Panc1 (cell line): ENCODE data around the gene TPM4. TPM values are rescaled to one million over a fixed set of nuclear protein-coding genes. Genes with fewer than 3 reads are reported as not detected.

Experiments
- ATAC-seq: fragments of 200-7000 bp; cut with Tn5 transposase; 2 replicates; pipeline ENCODE4 v1.9.1; 2020; ENCODE audit warnings: mild to moderate bottlenecking, moderate library complexity
- BruUV-seq: library from RNA; stranded (reverse); fragments of 400-500 nt; replicated peaks from 2 replicates; lab custom pipeline; 2021; lab: Mats Ljungman, UMichigan
- CTCF ChIA-PET: fragments of 300-600 bp; sonication (Branson Sonifier 250); formaldehyde crosslinking; loops from one replicate; lab custom pipeline; 2022; ENCODE audit warnings: antibody characterized with exemption; lab: Charles Lee
- POLR2A ChIA-PET: fragments of 300-600 bp; sonication (Branson Sonifier 250); formaldehyde crosslinking; loops from one replicate; lab custom pipeline; 2022; ENCODE audit warnings: antibody characterized with exemption; lab: Charles Lee
- DNase-seq: peaks from one replicate; pipeline ENCODE4 v3.0.0-alpha.2; 2010; ENCODE audit warnings: low read depth, low spot score
- H3K27ac ChIP-seq: 2 replicates; pipeline ENCODE4 v1.5.1; 2011; ENCODE audit warnings: mild to moderate bottlenecking, low read length, inconsistent platforms
- H3K27me3 ChIP-seq: fragments of 200-500 bp; sonication (Bioruptor generic); 2 replicates; pipeline ENCODE4 v1.6.0; 2014; ENCODE audit warnings: low read length, inconsistent platforms; ENCODE audit not compliant: control insufficient read depth, insufficient read depth
- H3K36me3 ChIP-seq: fragments of 200-500 bp; sonication (Bioruptor generic); 2 replicates; pipeline ENCODE4 v1.5.1; 2014; ENCODE audit warnings: inconsistent platforms, mild to moderate bottlenecking, low read length, moderate library complexity; ENCODE audit not compliant: control insufficient read depth, insufficient read depth
- H3K4me1 ChIP-seq: 2 replicates; pipeline ENCODE4 v1.5.1; 2011; ENCODE audit warnings: inconsistent platforms, mild to moderate bottlenecking, low read length, moderate library complexity; ENCODE audit not compliant: control insufficient read depth, insufficient read depth
- H3K4me3 ChIP-seq, 2 experiments: 2 replicates each; pipeline ENCODE4 v1.5.1; 2011 to 2012; ENCODE audit warnings: low read depth in 2 of 2, low read length in 2 of 2, mild to moderate bottlenecking in 2 of 2, inconsistent platforms in 1 of 2, moderate library complexity in 1 of 2
- H3K9me3 ChIP-seq: fragments of 200-500 bp; sonication (Bioruptor generic); 2 replicates; pipeline ENCODE4 v1.5.1; 2014; ENCODE audit warnings: low read depth, mild to moderate bottlenecking, inconsistent platforms, low read length, moderate library complexity; ENCODE audit not compliant: control insufficient read depth, insufficient read depth
- POLR2AphosphoS5 ChIP-seq: IDR thresholded peaks from 2 replicates; pipeline ENCODE4 v1.6.1; 2012; ENCODE audit warnings: mild to moderate bottlenecking, low read depth, low read length, moderate library complexity
- SIN3A ChIP-seq: IDR thresholded peaks from 2 replicates; pipeline ENCODE4 v1.6.1; 2012; ENCODE audit warnings: low read depth, mild to moderate bottlenecking, low read length, moderate library complexity, borderline replicate concordance; ENCODE audit not compliant: insufficient read depth
- TCF7L2 ChIP-seq: IDR thresholded peaks from 2 replicates; pipeline ENCODE4 v1.6.1; 2011; ENCODE audit warnings: mild to moderate bottlenecking, low read depth, low read length, inconsistent platforms
- in situ Hi-C: cut with HindIII; loops from 2 replicates; pipeline ENCODE4 v1.10.0; 2016; ENCODE audit warnings: low sequenced_read_pairs, low pct_unique_long_range_greater_than_20kb
- intact Hi-C: fragments of 100-400 bp; cut with micrococcal nuclease; formaldehyde crosslinking; loops from one replicate; pipeline ENCODE4 v1.10.0; 2022; ENCODE audit not compliant: unreplicated experiment
- total RNA-seq: library from RNA; stranded (reverse); gene quantifications from one replicate; pipeline ENCODE4 v1.2.1, GENCODE V29; 2021; ENCODE audit not compliant: unreplicated experiment
- TF ChIP-seq, protein P1 (sequence below), 2 experiments: IDR thresholded peaks; 2 replicates each; pipeline ENCODE4 v1.6.1; 2011 to 2012; ENCODE audit warnings: low read depth in 2 of 2, control low read depth in 1 of 2, low read length in 1 of 2, mild to moderate bottlenecking in 1 of 2, moderate library complexity in 1 of 2; ENCODE audit not compliant: insufficient read depth in 1 of 2
- TF ChIP-seq, protein P2 (sequence below): fragments of 450-650 bp; IDR thresholded peaks from 2 replicates; pipeline ENCODE4 v1.5.1; 2017; ENCODE audit warnings: mild to moderate bottlenecking

The TPM4 gene
- total RNA-seq, 1 experiment from 2014 or later, result 165 TPM

DNA sequence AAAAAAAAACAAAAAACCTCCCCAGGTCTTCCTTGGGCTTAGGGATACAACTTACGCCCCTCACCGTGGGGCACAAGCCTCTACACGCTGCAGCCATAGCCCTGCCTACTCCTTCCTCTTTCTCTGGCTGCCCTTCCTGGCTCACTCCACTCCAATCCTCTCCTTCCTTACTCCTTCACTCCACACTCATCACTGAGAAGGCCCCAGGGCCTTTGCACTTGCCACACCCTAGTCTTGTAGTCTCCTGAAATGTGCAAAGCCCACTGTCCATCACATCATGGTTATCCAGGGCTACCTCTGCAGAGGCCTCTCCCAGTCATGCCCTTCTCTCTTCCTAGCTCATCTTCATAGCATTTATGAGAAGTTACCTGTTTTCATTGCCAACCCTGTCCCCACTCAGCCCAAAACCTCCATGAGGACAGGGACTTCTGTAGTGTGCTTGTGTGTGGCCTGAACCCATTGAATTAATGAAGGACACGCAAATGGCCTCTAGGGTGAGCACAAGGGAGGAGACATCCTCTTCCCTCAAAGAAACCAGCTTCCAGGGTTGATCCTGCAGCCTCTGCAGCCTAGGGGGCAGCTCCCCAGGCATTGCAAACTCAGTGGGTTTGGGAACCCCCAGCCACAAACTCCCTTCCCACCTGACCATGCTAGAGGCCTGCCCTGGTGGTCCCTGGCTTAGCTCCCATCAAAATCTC lies 59.3 kb downstream of the TPM4 start:
- in situ Hi-C loops (no loop called here), intact Hi-C loops (no loop called here)
- no TSS peak for BruUV-seq
- no peak for DNase-seq
- POLR2A ChIA-PET, result no interaction called here
- TF ChIP-seq, protein P1, sequence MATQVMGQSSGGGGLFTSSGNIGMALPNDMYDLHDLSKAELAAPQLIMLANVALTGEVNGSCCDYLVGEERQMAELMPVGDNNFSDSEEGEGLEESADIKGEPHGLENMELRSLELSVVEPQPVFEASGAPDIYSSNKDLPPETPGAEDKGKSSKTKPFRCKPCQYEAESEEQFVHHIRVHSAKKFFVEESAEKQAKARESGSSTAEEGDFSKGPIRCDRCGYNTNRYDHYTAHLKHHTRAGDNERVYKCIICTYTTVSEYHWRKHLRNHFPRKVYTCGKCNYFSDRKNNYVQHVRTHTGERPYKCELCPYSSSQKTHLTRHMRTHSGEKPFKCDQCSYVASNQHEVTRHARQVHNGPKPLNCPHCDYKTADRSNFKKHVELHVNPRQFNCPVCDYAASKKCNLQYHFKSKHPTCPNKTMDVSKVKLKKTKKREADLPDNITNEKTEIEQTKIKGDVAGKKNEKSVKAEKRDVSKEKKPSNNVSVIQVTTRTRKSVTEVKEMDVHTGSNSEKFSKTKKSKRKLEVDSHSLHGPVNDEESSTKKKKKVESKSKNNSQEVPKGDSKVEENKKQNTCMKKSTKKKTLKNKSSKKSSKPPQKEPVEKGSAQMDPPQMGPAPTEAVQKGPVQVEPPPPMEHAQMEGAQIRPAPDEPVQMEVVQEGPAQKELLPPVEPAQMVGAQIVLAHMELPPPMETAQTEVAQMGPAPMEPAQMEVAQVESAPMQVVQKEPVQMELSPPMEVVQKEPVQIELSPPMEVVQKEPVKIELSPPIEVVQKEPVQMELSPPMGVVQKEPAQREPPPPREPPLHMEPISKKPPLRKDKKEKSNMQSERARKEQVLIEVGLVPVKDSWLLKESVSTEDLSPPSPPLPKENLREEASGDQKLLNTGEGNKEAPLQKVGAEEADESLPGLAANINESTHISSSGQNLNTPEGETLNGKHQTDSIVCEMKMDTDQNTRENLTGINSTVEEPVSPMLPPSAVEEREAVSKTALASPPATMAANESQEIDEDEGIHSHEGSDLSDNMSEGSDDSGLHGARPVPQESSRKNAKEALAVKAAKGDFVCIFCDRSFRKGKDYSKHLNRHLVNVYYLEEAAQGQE (IDR thresholded peaks at IDR 0.05; ENCODE audit: insufficient read depth in 1 of 2, low read depth in 2 of 2, low read length in 1 of 2), result no peak
- TF ChIP-seq POLR2AphosphoS5, result no peak
- TF ChIP-seq TCF7L2, result no peak
- TF ChIP-seq, protein P2, sequence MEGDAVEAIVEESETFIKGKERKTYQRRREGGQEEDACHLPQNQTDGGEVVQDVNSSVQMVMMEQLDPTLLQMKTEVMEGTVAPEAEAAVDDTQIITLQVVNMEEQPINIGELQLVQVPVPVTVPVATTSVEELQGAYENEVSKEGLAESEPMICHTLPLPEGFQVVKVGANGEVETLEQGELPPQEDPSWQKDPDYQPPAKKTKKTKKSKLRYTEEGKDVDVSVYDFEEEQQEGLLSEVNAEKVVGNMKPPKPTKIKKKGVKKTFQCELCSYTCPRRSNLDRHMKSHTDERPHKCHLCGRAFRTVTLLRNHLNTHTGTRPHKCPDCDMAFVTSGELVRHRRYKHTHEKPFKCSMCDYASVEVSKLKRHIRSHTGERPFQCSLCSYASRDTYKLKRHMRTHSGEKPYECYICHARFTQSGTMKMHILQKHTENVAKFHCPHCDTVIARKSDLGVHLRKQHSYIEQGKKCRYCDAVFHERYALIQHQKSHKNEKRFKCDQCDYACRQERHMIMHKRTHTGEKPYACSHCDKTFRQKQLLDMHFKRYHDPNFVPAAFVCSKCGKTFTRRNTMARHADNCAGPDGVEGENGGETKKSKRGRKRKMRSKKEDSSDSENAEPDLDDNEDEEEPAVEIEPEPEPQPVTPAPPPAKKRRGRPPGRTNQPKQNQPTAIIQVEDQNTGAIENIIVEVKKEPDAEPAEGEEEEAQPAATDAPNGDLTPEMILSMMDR, result no peak
- TF ChIP-seq SIN3A, result no peak
- H3K27me3 ChIP-seq, result no peaks in the 10 kb centered on the region
- CTCF ChIA-PET, result no interaction called here
- no peaks in the 10 kb centered on the region for H3K9me3 ChIP-seq
- no peak overlapping the region for H3K4me3 ChIP-seq
- H3K4me1 ChIP-seq, result no peaks in the 10 kb centered on the region
- no peak for ATAC-seq
- H3K27ac ChIP-seq, result no peak overlapping the region
- H3K36me3 ChIP-seq, result no peaks in the 10 kb centered on the region

DNA sequence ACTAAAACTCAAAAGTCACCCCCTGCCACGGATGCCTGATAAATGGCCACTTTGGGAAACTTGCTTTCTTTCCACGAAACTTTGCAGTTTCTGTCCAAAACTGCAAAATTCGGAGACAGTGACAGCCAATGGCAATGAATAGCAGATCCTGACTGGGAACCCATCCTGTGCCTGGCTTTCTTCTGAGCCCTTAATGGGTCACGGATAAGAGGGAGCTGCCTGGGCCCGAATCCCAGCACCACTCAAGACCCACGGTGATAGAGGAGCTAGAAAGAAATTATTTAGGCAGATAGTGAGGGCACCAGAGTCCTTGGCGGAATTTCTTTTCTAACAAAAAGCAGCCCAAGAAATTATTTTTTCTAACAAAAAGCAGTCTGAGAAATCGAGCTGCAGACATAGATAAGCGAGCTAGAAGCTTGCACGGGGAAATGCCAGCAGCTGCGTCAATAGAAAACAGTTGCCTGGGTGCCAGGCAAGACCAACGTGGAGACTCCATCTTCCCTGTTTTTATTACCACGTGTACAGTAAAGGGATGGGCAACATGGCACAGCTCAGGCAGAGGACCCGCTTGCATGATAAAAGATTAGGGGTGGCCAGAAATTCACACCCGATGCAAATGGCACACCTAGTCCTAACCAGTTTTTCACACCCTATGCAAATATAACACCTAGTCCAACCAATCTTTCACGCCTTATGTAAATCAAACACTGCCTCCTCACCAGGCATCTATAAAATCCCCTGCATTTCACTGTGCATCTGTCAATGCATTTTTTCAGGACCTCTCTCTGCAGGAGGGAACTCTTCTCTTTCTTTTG lies 60.1 kb downstream of the TPM4 start:
- no TSS peak for BruUV-seq
- ChIA-PET POLR2A (interaction anchor here (0.6 kb wide), 1 partner anchor 10 kb away, joined by 4 read pairs; no protein-coding TSS in a partner anchor), CTCF (interaction anchor here (0.7 kb wide), 1 partner anchor 25 kb away, joined by 3 read pairs; no protein-coding TSS in a partner anchor)
- H3K4me1 ChIP-seq, result no peaks in the 10 kb centered on the region
- no peak for ATAC-seq
- H3K4me3 ChIP-seq, result no peak overlapping the region
- H3K27me3 ChIP-seq, result no peaks in the 10 kb centered on the region
- no peaks in the 10 kb centered on the region for H3K9me3 ChIP-seq
- TF ChIP-seq TCF7L2 (no peak), SIN3A (no peak), POLR2AphosphoS5 (no peak)
- TF ChIP-seq, protein P1 (IDR thresholded peaks at IDR 0.05; ENCODE audit: insufficient read depth in 1 of 2, low read depth in 2 of 2, low read length in 1 of 2), result no peak
- TF ChIP-seq, protein P2, result no peak
- no peaks in the 10 kb centered on the region for H3K36me3 ChIP-seq
- in situ Hi-C loops (no loop called here), intact Hi-C loops (no loop called here)
- no peak overlapping the region for H3K27ac ChIP-seq
- DNase-seq, result no peak
